SU-DHL-6 (cell line): Measurements from ENCODE around the gene RB1.
A peak's percentile ranks its signal among the peaks of the same experiment; 100 is the strongest.

ENCODE experiments used
- H2AFZ ChIP-seq: fragments of 200-600 bp; sonication (generic); 2 replicates; pipeline ENCODE4 v1.6.1; 2014; ENCODE audit warnings: low read depth, mild to moderate bottlenecking, moderate library complexity, mixed read lengths, antibody characterized with exemption, low read length; ENCODE audit not compliant: severe bottlenecking
- H3F3A ChIP-seq: fragments of 200-600 bp; shearing (Covaris generic); 2 replicates; pipeline ENCODE4 v1.6.0; 2016; ENCODE audit warnings: antibody characterized with exemption, mild to moderate bottlenecking; ENCODE audit not compliant: insufficient read depth
- H3K27ac ChIP-seq: fragments of 200-600 bp; sonication (generic); 2 replicates; pipeline ENCODE4 v1.5.1; 2016; ENCODE audit warnings: low read depth, mild to moderate bottlenecking, low read length, moderate library complexity, mixed read lengths
- H3K27me3 ChIP-seq: fragments of 200-600 bp; sonication (generic), shearing (Covaris generic); 2 replicates; pipeline ENCODE4 v1.6.0; 2014; ENCODE audit warnings: mild to moderate bottlenecking, low read length
- H3K36me3 ChIP-seq: fragments of 200-600 bp; sonication (generic); 2 replicates; pipeline ENCODE4 v1.6.1; 2014; ENCODE audit warnings: mild to moderate bottlenecking, low read length, mixed read lengths
- H3K4me2 ChIP-seq: fragments of 300-600, 200-600 bp; shearing (Covaris generic), sonication (generic); 2 replicates; pipeline ENCODE4 v1.6.0; 2014; ENCODE audit warnings: low read length, low read depth, mild to moderate bottlenecking; ENCODE audit not compliant: poor library complexity, severe bottlenecking
- H3K4me3 ChIP-seq: fragments of 200-600 bp; sonication (generic); 2 replicates; pipeline ENCODE4 v1.5.1; 2014; ENCODE audit warnings: antibody characterized with exemption, low read length, mild to moderate bottlenecking, mixed read lengths; ENCODE audit not compliant: insufficient read depth, poor library complexity, severe bottlenecking
- H3K79me2 ChIP-seq: fragments of 200-600 bp; sonication (generic); 2 replicates; pipeline ENCODE4 v1.6.1; 2014; ENCODE audit warnings: mild to moderate bottlenecking, low read length, moderate library complexity; ENCODE audit not compliant: insufficient read depth
- H3K9ac ChIP-seq: fragments of 200-600 bp; sonication (generic); 2 replicates; pipeline ENCODE4 v1.7.0; 2014; ENCODE audit warnings: mild to moderate bottlenecking, low read length
- H3K9me2 ChIP-seq: fragments of 200-600 bp; sonication (generic); replicated peaks from 2 replicates; pipeline ENCODE4 v1.6.1; 2014; ENCODE audit warnings: low read length; ENCODE audit not compliant: insufficient read depth
- H3K9me3 ChIP-seq: fragments of 200-600 bp; sonication (generic); 2 replicates; pipeline ENCODE4 v1.6.1; 2014; ENCODE audit warnings: low read length, mixed read lengths; ENCODE audit not compliant: insufficient read depth
- H4K20me1 ChIP-seq: fragments of 200-600 bp; sonication (generic); 2 replicates; pipeline ENCODE4 v1.6.1; 2014; ENCODE audit warnings: low read depth, mild to moderate bottlenecking, antibody characterized with exemption, low read length, moderate library complexity, mixed read lengths
- EZH2phosphoT487 ChIP-seq: fragments of 200-600 bp; sonication (generic), shearing (Covaris generic); conservative IDR thresholded peaks from 2 replicates; pipeline ENCODE4 v1.6.1; 2018; ENCODE audit warnings: mild to moderate bottlenecking, antibody characterized with exemption, low read length, moderate library complexity, mixed read lengths
- TF ChIP-seq, protein P1 (sequence below): fragments of 200-600 bp; sonication (generic); IDR thresholded peaks from one replicate; pipeline ENCODE4 v1.5.1; 2017; ENCODE audit warnings: antibody characterized with exemption, mild to moderate bottlenecking, low read length, moderate library complexity; ENCODE audit not compliant: insufficient read depth, poor library complexity, severe bottlenecking

The RB1 gene

DNA sequence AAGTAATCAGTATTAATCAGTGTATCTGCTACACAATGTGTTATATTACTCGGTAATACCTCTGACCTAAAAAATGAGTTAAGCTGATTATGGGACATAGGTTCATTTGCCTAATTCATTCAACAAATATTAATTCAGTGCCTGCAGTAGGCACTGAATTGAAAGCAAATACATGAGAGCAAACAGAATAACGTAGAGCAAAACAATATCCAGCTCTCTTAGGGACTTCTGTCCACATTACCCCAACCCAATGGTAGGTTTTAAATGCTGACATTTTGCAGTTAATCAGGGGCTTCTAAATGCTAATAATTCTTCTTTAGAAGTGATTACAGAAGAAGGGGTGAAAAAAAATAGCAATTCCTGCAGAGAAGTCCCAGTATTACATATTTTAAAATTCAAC lies 224.4 kb downstream of the RB1 start:
- no peaks in the 10 kb centered on the region for H3K9me3 ChIP-seq
- H3K4me3 ChIP-seq, result peak overlapping the region; percentile 33
- H2AFZ ChIP-seq, result no peak overlapping the region
- H3K9me2 ChIP-seq, result no peaks in the 10 kb centered on the region
- H3K79me2 ChIP-seq, result peaks cover 47% of the 10 kb centered on the region
- H3F3A ChIP-seq, result peaks cover 29% of the 10 kb centered on the region
- peak overlapping the region; percentile 75 for H3K4me2 ChIP-seq
- H3K27ac ChIP-seq, result peak overlapping the region; percentile 83
- no peaks in the 10 kb centered on the region for H3K27me3 ChIP-seq
- no peak for TF ChIP-seq EZH2phosphoT487
- TF ChIP-seq, protein P1, sequence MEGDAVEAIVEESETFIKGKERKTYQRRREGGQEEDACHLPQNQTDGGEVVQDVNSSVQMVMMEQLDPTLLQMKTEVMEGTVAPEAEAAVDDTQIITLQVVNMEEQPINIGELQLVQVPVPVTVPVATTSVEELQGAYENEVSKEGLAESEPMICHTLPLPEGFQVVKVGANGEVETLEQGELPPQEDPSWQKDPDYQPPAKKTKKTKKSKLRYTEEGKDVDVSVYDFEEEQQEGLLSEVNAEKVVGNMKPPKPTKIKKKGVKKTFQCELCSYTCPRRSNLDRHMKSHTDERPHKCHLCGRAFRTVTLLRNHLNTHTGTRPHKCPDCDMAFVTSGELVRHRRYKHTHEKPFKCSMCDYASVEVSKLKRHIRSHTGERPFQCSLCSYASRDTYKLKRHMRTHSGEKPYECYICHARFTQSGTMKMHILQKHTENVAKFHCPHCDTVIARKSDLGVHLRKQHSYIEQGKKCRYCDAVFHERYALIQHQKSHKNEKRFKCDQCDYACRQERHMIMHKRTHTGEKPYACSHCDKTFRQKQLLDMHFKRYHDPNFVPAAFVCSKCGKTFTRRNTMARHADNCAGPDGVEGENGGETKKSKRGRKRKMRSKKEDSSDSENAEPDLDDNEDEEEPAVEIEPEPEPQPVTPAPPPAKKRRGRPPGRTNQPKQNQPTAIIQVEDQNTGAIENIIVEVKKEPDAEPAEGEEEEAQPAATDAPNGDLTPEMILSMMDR, result no peak
- no peaks in the 10 kb centered on the region for H4K20me1 ChIP-seq
- H3K9ac ChIP-seq, result peak overlapping the region; percentile 40
- H3K36me3 ChIP-seq, result no peaks in the 10 kb centered on the region

DNA sequence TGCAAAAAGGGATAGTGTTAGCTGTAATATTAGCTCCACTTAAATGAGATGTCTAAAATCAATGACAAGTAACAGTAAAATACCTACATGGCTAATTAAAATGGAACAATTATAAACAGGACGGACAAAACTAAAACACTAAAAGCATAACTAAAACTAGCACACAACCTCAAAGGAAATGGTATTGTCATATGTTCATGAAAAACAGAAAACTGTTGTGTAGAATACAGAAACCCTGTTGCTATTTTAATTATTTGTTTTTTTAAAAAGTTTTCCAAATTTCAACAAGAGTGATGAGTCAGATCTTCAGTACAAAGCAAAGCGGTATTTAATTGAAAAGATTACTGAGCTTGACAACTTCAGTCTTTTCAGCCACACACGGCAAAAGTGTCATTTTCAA lies 225.2 kb downstream of the RB1 start:
- H3K36me3 ChIP-seq, result no peaks in the 10 kb centered on the region
- peaks cover 47% of the 10 kb centered on the region for H3K79me2 ChIP-seq
- H3K9ac ChIP-seq, result peak overlapping the region; percentile 40
- peak overlapping the region; percentile 2 for H2AFZ ChIP-seq
- H3K4me3 ChIP-seq, result peak overlapping the region; percentile 33
- no peaks in the 10 kb centered on the region for H3K27me3 ChIP-seq
- peak overlapping the region; percentile 83 for H3K27ac ChIP-seq
- peaks cover 36% of the 10 kb centered on the region for H3F3A ChIP-seq
- H3K9me2 ChIP-seq, result no peaks in the 10 kb centered on the region
- no peak for TF ChIP-seq EZH2phosphoT487
- TF ChIP-seq, protein P1, result no peak
- no peaks in the 10 kb centered on the region for H4K20me1 ChIP-seq
- H3K4me2 ChIP-seq, result peak overlapping the region; percentile 75
- no peaks in the 10 kb centered on the region for H3K9me3 ChIP-seq

DNA sequence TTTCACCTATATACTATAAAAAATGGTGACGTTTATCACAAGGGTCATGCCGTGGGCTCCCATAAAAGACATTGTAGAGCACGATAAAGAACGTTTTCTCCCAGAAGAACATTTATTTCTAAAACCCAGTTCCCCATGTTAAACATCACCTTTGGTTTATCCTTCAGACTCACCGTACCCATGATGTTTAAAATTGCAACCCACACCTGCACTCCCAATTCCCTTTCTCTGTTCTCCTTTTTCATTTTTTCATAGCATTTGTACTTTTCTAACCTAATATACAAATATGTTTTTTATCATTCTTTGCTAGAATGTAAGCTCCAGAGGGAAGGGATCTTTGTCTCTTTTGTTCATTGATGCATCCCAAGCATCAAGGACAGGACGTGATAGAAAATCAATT lies 227.3 kb downstream of the RB1 start:
- Histone ChIP-seq H3K4me3 (peak overlapping the region; percentile 57), H2AFZ (peak overlapping the region; percentile 8), H3F3A (peaks cover 44% of the 10 kb centered on the region), H3K9ac (peak overlapping the region; percentile 75), H3K4me2 (peak overlapping the region; percentile 84), H3K9me2 (no peaks in the 10 kb centered on the region), H3K79me2 (peaks cover 42% of the 10 kb centered on the region), H3K36me3 (no peaks in the 10 kb centered on the region), H3K27me3 (no peaks in the 10 kb centered on the region), H3K9me3 (no peaks in the 10 kb centered on the region), H3K27ac (peak overlapping the region; percentile 83), H4K20me1 (no peaks in the 10 kb centered on the region)
- TF ChIP-seq, protein P1, result no peak
- no peak for TF ChIP-seq EZH2phosphoT487
